ENCODE results near the gene LPAR1. TPM values are rescaled to one million over a fixed set of nuclear protein-coding genes. Genes with fewer than 3 reads are reported as not detected.
"Not testable (repeated sequence)": the region's sequence is repeated elsewhere in the genome, so short reads cannot be mapped to it uniquely, and the experiment has no call there.

LPAR1 gene
- total and polyA plus RNA-seq, 10 of the 15 experiments (the other 5 are each of a cell fraction or from before 2014, with no cell fraction given), result 3.3 to 12.9 (median 8.4) TPM

DNA sequence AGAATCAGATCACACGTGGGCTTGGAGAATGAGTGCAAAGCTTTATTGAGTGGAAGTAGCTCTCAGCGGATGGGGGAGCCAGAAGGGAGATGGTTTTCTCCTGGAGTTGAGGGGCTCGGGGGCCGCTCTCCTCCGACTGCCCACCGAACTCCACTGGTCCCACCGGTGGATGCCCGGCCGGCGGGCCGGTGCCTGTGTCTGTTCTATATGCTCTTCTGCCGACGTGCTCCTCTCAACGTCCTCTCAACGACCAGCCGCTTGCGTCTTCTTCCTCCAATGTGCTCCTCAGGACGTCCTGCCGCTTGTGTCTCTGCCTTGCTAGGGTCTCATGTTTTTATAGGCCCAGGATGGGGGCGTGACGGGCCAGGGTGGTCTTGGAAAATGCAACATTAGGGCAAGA lies 207.8 kb downstream of the LPAR1 start (continued):
- TF ChIP-seq NFIC (IDR thresholded peaks at IDR 0.05; ENCODE audit: low read depth, low read length) (no peak), CBFB (IDR thresholded peaks at IDR 0.05; ENCODE audit: low read depth) (no peak)

DNA sequence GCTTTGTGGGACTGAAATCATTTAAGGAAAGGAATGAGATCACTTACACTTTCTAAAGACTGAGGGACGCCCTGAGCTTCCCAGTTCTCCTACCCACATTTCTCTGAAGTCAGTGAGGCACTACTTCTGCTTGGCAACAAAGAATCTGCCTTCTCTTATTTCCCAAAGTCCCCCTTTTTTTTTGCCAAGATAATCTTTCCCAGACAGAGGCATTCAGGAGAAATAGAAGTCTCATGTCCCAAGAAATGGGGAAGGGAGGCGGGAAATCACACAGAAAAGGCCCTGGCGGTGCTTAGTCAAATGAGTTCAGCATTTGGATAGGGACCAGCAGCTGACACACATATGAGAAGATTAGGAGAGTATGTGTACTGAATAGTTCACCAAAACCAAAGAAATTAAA lies 210.0 kb downstream of the LPAR1 start:
- DNase-seq (ENCODE audit: low read depth, low spot score) (no peak), FAIRE-seq (no peak), ATAC-seq (no peak)
- Histone ChIP-seq H3K4me1 (ENCODE audit: control insufficient read depth, insufficient read depth, low read length) (no peaks in the 10 kb centered on the region), H3K4me2 (ENCODE audit: control insufficient read depth, insufficient read depth) (no peak overlapping the region), H3K4me3 (no peak overlapping the region), H3K36me3 (ENCODE audit: control insufficient read depth in 2 of 2, insufficient read depth in 2 of 2, low read length in 1 of 2) (no peaks in the 10 kb centered on the region), H2AFZ (ENCODE audit: control insufficient read depth, low read depth, low read length) (no peak overlapping the region), H3K79me2 (ENCODE audit: control insufficient read depth, insufficient read depth, low read length) (no peaks in the 10 kb centered on the region), H4K20me1 (ENCODE audit: control insufficient read depth, insufficient read depth) (no peaks in the 10 kb centered on the region), H3K27me3 (replicated peaks in 1 of 2; ENCODE audit: control insufficient read depth in 2 of 2, insufficient read depth in 2 of 2, low read length in 1 of 2) (no peaks in the 10 kb centered on the region), H3K9me3 (replicated peaks; ENCODE audit: control insufficient read depth, insufficient read depth, low read length) (no peaks in the 10 kb centered on the region), H3K9ac (ENCODE audit: control insufficient read depth, insufficient read depth, low read length) (no peak overlapping the region), H3K27ac (ENCODE audit: control insufficient read depth, insufficient read depth) (no peak overlapping the region)
- SMC1A ChIA-PET (ENCODE audit: uncharacterized antibody, unreplicated experiment), result interaction anchor here (1.5 kb wide), 1 partner anchor 9 kb away, joined by 6 read pairs; no protein-coding TSS in a partner anchor
- POLR2A ChIA-PET, result no interaction called here
- BruUV-seq (replicated peaks), result no TSS peak
- in situ Hi-C loops (cut with MboI), result no loop called here
- TF ChIP-seq, protein P1, sequence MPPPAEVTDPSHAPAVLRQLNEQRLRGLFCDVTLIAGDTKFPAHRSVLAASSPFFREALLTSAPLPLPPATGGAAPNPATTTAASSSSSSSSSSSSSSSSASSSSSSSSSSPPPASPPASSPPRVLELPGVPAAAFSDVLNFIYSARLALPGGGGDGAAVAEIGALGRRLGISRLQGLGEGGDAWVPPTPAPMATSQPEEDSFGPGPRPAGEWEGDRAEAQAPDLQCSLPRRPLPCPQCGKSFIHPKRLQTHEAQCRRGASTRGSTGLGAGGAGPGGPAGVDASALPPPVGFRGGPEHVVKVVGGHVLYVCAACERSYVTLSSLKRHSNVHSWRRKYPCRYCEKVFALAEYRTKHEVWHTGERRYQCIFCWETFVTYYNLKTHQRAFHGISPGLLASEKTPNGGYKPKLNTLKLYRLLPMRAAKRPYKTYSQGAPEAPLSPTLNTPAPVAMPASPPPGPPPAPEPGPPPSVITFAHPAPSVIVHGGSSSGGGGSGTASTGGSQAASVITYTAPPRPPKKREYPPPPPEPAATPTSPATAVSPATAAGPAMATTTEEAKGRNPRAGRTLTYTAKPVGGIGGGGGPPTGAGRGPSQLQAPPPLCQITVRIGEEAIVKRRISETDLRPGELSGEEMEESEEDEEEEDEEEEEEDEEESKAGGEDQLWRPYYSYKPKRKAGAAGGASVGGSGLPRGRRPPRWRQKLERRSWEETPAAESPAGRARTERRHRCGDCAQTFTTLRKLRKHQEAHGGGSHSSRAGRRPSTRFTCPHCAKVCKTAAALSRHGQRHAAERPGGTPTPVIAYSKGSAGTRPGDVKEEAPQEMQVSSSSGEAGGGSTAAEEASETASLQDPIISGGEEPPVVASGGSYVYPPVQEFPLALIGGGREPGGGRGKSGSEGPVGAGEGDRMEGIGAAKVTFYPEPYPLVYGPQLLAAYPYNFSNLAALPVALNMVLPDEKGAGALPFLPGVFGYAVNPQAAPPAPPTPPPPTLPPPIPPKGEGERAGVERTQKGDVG (CRISPR knock-in tag; IDR thresholded peaks at IDR 0.05), result no peak
- TF ChIP-seq ETV6 (conservative IDR thresholded peaks at IDR 0.05 in 1 of 2, IDR thresholded peaks at IDR 0.05 in 1 of 2; ENCODE audit: borderline replicate concordance in 1 of 2, low read depth in 1 of 2) (no peak), HDGF (IDR thresholded peaks at IDR 0.05) (no peak)
- TF ChIP-seq, protein P2, sequence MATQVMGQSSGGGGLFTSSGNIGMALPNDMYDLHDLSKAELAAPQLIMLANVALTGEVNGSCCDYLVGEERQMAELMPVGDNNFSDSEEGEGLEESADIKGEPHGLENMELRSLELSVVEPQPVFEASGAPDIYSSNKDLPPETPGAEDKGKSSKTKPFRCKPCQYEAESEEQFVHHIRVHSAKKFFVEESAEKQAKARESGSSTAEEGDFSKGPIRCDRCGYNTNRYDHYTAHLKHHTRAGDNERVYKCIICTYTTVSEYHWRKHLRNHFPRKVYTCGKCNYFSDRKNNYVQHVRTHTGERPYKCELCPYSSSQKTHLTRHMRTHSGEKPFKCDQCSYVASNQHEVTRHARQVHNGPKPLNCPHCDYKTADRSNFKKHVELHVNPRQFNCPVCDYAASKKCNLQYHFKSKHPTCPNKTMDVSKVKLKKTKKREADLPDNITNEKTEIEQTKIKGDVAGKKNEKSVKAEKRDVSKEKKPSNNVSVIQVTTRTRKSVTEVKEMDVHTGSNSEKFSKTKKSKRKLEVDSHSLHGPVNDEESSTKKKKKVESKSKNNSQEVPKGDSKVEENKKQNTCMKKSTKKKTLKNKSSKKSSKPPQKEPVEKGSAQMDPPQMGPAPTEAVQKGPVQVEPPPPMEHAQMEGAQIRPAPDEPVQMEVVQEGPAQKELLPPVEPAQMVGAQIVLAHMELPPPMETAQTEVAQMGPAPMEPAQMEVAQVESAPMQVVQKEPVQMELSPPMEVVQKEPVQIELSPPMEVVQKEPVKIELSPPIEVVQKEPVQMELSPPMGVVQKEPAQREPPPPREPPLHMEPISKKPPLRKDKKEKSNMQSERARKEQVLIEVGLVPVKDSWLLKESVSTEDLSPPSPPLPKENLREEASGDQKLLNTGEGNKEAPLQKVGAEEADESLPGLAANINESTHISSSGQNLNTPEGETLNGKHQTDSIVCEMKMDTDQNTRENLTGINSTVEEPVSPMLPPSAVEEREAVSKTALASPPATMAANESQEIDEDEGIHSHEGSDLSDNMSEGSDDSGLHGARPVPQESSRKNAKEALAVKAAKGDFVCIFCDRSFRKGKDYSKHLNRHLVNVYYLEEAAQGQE (IDR thresholded peaks at IDR 0.05; ENCODE audit: low read depth, low read length), result peak; percentile 66
- WGBS (ENCODE audit: insufficient coverage, insufficient replicate concordance, low lambda C conversion rate, missing lambda C conversion rate), result 65% methylated on average over 3 of the region's 3 CpGs
- CTCF ChIA-PET, result no interaction called here
- intact Hi-C loops (cut with micrococcal nuclease; ENCODE audit: unreplicated experiment), result no loop called here
- RAD21 ChIA-PET (ENCODE audit: unreplicated experiment), result no interaction called here

DNA sequence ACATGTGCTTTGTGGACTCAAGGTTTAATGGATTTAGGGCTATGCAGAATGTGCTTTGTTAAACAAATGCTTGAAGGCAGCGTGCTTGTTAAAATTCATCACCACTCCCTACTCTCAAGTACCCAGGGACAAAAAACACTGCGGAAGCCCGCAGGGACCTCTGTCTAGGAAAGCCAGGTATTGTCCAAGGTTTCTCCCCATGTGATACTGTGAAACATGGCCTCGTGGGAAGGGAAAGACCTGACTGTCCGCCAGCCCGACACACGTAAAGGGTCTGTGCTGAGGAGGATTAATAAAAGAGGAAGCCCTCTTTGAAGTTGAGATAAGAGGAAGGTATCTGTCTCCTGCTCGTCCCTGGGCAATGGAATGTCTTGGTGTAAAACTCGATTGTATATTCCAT lies 211.9 kb downstream of the LPAR1 start:
- H3K4me2 ChIP-seq (ENCODE audit: control insufficient read depth, insufficient read depth); H2AFZ ChIP-seq (ENCODE audit: control insufficient read depth, low read depth, low read length); H3K36me3 ChIP-seq (ENCODE audit: control insufficient read depth in 2 of 2, insufficient read depth in 2 of 2, low read length in 1 of 2); FAIRE-seq; RAD21 ChIA-PET (ENCODE audit: unreplicated experiment); H3K9ac ChIP-seq (ENCODE audit: control insufficient read depth, insufficient read depth, low read length); H3K27me3 ChIP-seq (replicated peaks in 1 of 2; ENCODE audit: control insufficient read depth in 2 of 2, insufficient read depth in 2 of 2, low read length in 1 of 2); H3K9me3 ChIP-seq (replicated peaks; ENCODE audit: control insufficient read depth, insufficient read depth, low read length); in situ Hi-C loops (cut with MboI); POLR2A ChIA-PET; BruUV-seq (replicated peaks); H3K79me2 ChIP-seq (ENCODE audit: control insufficient read depth, insufficient read depth, low read length); H3K27ac ChIP-seq (ENCODE audit: control insufficient read depth, insufficient read depth); H4K20me1 ChIP-seq (ENCODE audit: control insufficient read depth, insufficient read depth); ATAC-seq; H3K4me3 ChIP-seq; intact Hi-C loops (cut with micrococcal nuclease; ENCODE audit: unreplicated experiment); H3K4me1 ChIP-seq (ENCODE audit: control insufficient read depth, insufficient read depth, low read length); CTCF ChIA-PET; DNase-seq (ENCODE audit: low read depth, low spot score): not testable (repeated sequence)
- SMC1A ChIA-PET (ENCODE audit: uncharacterized antibody, unreplicated experiment), result interaction anchor here (1.0 kb wide), 1 partner anchor 21 kb away, joined by 3 read pairs; no protein-coding TSS in a partner anchor
- WGBS (ENCODE audit: insufficient coverage, insufficient replicate concordance, low lambda C conversion rate, missing lambda C conversion rate), result 55% methylated on average over 9 of the region's 9 CpGs

All from GM12878 (cell line).